Esophagus (tissue), 2 donors: ENCODE measurements around the gene SLC39A13. TPM values are rescaled to one million over a fixed set of nuclear protein-coding genes. Genes with fewer than 3 reads are reported as not detected.

Experiments
- H3K27ac ChIP-seq, 2 donors: one replicate each; pipeline ENCODE4 v1.5.1; 2013; ENCODE audit warnings: low read depth in 2 of 2, mild to moderate bottlenecking in 2 of 2, inconsistent platforms in 1 of 2, low read length in 1 of 2, moderate library complexity in 1 of 2
- H3K27me3 ChIP-seq, 2 donors: one replicate each; pipeline ENCODE4 v1.6.1; 2013; ENCODE audit warnings: low read length in 2 of 2, control low read depth in 1 of 2, mild to moderate bottlenecking in 1 of 2; ENCODE audit not compliant: insufficient read depth in 2 of 2, control insufficient read depth in 1 of 2
- H3K36me3 ChIP-seq, 2 donors: one replicate each; pipeline ENCODE4 v1.6.1; 2013; ENCODE audit warnings: low read length in 1 of 2; ENCODE audit not compliant: control insufficient read depth in 2 of 2, insufficient read depth in 2 of 2
- H3K4me1 ChIP-seq, 2 donors: one replicate each; pipeline ENCODE4 v1.6.1; 2013; ENCODE audit warnings: low read length in 1 of 2; ENCODE audit not compliant: control insufficient read depth in 2 of 2, insufficient read depth in 2 of 2
- H3K4me3 ChIP-seq, 2 donors: one replicate each; pipeline ENCODE4 v1.5.1; 2013; ENCODE audit warnings: low read length in 2 of 2, mild to moderate bottlenecking in 2 of 2, low read depth in 1 of 2, moderate library complexity in 1 of 2
- H3K9me3 ChIP-seq, 2 donors: one replicate each; pipeline ENCODE4 v1.6.1; 2013; ENCODE audit warnings: mild to moderate bottlenecking in 2 of 2, low read depth in 1 of 2, low read length in 1 of 2, moderate library complexity in 1 of 2; ENCODE audit not compliant: control insufficient read depth in 2 of 2, insufficient read depth in 1 of 2
- WGBS, 2 donors: extraction: QIAGEN DNeasy Blood & Tissue Kit; methylation state at CpG; one replicate each; pipeline ENCODE4 v1.1.7; 2013; 5-methylcytosine and 5-hydroxymethylcytosine counted together
- polyA plus RNA-seq, 2 donors: library from polyadenylated mRNA; stranded (reverse); fragments of 200-250 nt; gene quantifications; one replicate each; pipeline ENCODE4 v1.2.3, GENCODE V29; 2013
- donor health status: healthy with polysubstance abuse.
- donor health status: Bipolar disorder and iron deficiency.

SLC39A13 gene
- polyA plus RNA-seq, 2 donors: 14.3 to 21.1 TPM

GRCh38 chr11:47379317-47379716, 29.1 kb upstream of the SLC39A13 start:
- 82 to 89% methylated on average over 2 of the region's 2 CpGs for WGBS, 2 donors
- Histone ChIP-seq H3K9me3 (no peaks in the 10 kb centered on the region), H3K4me1 (peaks cover 3 to 7% of the 10 kb centered on the region in 2 donors), H3K36me3 (no peaks in the 10 kb centered on the region), H3K4me3 (no peak overlapping the region), H3K27ac (no peak overlapping the region), H3K27me3 (no peaks in the 10 kb centered on the region)

- H3K27ac ChIP-seq: no peak overlapping the region
- no peak overlapping the region for H3K4me3 ChIP-seq
- 95 to 100% methylated on average over 2 of the region's 2 CpGs for WGBS, 2 donors
- no peaks in the 10 kb centered on the region for H3K27me3 ChIP-seq
- peaks cover 3 to 7% of the 10 kb centered on the region in 2 donors for H3K4me1 ChIP-seq
- H3K36me3 ChIP-seq: no peaks in the 10 kb centered on the region
- H3K9me3 ChIP-seq: no peaks in the 10 kb centered on the region
These were observed 28.3 kb upstream of the SLC39A13 start for GRCh38 chr11:47380078-47380477.

- peaks cover 0 to 4% of the 10 kb centered on the region in 2 donors for H3K4me1 ChIP-seq
- H3K9me3 ChIP-seq: no peaks in the 10 kb centered on the region
- no peaks in the 10 kb centered on the region for H3K27me3 ChIP-seq
- 66 to 75% methylated on average over 4 of the region's 4 CpGs for WGBS, 2 donors
- no peaks in the 10 kb centered on the region for H3K36me3 ChIP-seq
- H3K27ac ChIP-seq: no peak overlapping the region
- no peak overlapping the region for H3K4me3 ChIP-seq
These were observed 25.3 kb upstream of the SLC39A13 start for GRCh38 chr11:47383071-47383470.

DNA sequence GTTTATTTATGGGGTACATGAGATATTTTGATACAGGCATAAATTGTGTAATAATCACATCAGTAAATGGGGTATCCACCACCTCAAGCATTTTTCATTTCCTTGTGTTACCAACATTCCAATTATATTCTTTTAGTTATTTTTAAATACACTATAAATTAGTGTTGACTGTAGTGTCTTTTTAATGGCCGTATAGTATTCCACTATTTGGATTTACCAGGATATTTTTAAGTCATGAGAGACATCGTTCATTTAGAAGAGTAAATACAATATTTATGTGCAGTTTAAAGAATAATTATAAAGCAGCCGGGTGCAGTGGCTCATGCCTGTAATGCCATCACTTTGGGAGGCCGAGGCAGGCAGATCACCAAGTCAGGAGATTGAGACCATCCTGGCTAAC, 23.9 kb upstream of the SLC39A13 start:
- H3K9me3 ChIP-seq: no peaks in the 10 kb centered on the region
- no peaks in the 10 kb centered on the region for H3K36me3 ChIP-seq
- no peak overlapping the region for H3K4me3 ChIP-seq
- no peak overlapping the region for H3K27ac ChIP-seq
- peaks cover 1 to 12% of the 10 kb centered on the region in 2 donors for H3K4me1 ChIP-seq
- WGBS, 2 donors: 95 to 97% methylated on average over 4 of the region's 4 CpGs
- H3K27me3 ChIP-seq: no peaks in the 10 kb centered on the region

DNA sequence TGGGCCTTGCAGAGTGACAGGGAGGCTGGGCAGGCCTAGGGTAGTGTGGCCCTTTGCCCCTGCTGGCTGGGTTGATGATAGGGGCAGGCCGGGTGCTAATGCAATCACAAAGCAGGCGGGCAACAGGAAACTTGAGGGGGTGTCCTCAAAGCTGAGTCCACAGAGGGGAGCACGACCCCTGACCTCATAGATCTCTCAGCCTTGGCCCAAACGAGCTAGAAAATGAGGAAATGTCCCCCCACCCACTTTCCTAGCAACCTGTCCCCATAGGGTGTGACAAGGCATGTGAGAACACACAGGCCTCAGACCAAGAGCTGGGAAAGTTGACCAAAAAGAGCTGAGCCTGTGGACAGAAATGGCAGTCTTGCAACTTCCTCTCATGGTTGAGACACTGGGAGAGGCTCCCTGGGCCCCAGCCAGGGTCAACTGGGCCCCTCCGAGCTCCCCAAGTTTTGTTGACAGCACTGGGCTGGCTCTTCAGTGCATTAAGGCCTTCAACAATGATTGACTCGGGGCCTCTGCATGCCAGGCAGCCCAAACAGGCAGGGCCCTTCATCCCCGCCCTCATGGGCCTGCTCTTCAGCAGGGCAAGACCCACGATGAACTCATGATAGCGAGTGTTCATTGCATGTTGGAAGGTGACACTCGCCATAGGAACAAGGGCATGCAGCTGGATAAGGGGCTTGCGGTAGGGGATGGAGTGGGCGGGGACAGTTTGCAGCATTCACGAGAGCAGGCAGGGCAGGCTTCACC, 20.3 kb upstream of the SLC39A13 start:
- Histone ChIP-seq H3K27ac (peak overlapping the region; percentile 86 to 87), H3K27me3 (no peaks in the 10 kb centered on the region), H3K4me3 (no peak overlapping the region), H3K36me3 (no peaks in the 10 kb centered on the region), H3K4me1 (peaks cover 2 to 15% of the 10 kb centered on the region in 2 donors), H3K9me3 (no peaks in the 10 kb centered on the region)
- WGBS, 2 donors: 51 to 69% methylated on average over 13 of the region's 13 CpGs

DNA sequence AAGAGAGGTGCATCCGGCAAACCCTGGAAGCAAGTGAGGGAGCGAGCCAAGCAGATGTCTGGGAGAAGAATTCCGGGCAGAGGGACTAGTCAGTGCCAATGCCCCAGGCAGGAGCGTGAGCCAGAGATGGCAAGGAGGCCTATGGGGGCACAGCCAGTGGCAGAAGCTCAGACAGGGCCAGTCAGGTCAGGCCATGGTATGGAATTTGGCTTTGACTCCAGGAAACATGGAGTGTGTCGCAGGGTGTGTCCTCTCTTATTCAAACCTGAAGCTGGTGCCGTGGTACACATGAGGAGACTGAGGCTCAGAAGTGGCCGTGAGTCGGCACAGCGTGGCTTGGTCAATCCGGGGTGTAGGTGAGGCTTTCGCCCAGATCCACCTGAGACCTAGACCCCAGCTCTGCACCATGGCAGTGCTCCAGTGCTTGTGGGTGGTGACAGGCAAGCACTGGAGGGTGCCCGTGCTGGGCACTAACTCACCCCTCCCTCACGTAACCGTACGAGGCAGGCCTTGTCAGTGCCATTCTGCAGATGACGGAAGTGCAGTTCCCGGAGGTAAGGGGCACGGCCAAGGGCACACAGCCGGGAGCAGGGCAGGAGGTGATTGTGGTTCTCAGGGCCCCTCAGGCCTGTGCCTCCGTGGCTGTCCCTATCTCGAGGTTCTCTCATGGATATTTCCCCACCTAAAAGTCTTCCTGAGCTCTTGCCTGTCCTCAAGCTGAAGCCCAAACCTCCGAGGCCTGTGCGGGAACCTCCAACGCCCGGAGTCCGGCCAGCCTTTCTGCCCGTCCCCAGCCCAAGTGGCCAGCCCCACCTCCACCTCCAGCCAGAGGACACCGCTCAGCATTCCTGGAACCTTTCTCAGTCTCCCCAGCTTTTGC, 19.5 kb upstream of the SLC39A13 start:
- H3K27me3 ChIP-seq: no peaks in the 10 kb centered on the region
- no peaks in the 10 kb centered on the region for H3K36me3 ChIP-seq
- no peak overlapping the region for H3K4me3 ChIP-seq
- peaks cover 2 to 15% of the 10 kb centered on the region in 2 donors for H3K4me1 ChIP-seq
- no peaks in the 10 kb centered on the region for H3K9me3 ChIP-seq
- 49 to 72% methylated on average over 28 of the region's 28 CpGs for WGBS, 2 donors
- peak overlapping the region; percentile 86 to 87 for H3K27ac ChIP-seq

DNA sequence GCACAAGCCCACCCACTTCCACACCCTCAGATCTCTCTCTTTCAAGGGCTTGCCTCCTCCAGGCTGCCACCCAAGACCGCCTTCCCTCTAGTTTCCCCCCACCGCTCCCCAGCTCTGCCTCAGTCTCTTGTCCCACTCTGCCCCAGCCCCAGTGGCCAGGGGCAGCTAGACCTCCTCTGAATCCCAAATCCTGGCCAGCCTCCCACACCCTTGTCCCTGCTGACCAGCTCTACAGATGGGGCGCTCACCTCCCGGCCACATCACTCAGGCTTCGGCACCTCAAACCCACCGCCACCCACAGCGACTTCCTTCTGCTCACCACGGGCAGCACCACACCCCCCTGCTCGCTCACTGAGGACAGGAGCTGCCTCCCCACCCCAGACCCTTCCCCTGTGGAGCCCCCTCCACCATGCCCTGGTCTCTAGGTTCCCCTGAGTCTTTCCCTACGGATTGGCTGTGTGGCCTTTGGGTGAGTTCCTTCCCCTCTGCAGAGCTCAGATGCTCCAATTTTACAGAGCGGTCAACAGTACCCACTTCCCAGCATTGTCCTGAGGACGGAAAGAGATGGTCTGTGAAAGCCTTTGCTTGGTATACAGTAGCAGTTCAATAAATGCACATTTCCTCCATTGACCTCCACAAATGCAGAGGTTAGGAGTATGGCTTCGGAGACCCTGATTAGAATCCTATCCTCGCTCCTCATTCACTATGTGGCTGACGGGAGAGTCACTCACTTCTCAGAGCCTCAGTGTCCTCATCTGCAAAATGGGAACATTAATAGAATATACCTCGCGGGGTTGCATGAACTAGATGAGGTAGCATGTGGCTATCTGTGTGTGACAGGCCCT, 18.6 kb upstream of the SLC39A13 start:
- WGBS, 2 donors: 78 to 85% methylated on average over 17 of the region's 17 CpGs
- Histone ChIP-seq H3K9me3 (no peaks in the 10 kb centered on the region), H3K27me3 (no peaks in the 10 kb centered on the region), H3K27ac (peak overlapping the region; percentile 86 to 87), H3K36me3 (no peaks in the 10 kb centered on the region), H3K4me3 (no peak overlapping the region), H3K4me1 (peaks cover 2 to 17% of the 10 kb centered on the region in 2 donors)

DNA sequence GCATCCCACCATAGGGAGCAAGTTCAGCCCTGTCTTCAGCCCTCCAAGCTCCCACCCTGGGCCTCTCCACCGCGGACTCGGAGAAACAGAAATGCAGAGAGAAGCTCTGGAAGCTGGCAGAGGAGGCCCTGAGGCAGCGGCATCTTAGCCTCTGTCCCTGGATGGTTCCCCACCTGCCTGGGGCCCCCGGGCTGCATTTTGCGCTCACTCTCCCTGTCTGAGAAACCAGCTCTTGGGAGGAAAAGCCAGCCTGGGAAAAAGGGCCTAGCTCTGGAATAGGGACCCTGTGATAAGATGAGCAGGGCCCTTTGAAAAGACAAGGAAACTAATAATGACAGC, 18.0 kb upstream of the SLC39A13 start:
- Histone ChIP-seq H3K27ac (no peak overlapping the region), H3K27me3 (no peaks in the 10 kb centered on the region), H3K4me3 (no peak overlapping the region), H3K4me1 (peaks cover 2 to 17% of the 10 kb centered on the region in 2 donors), H3K9me3 (no peaks in the 10 kb centered on the region), H3K36me3 (no peaks in the 10 kb centered on the region)
- 93 to 95% methylated on average over 6 of the region's 6 CpGs for WGBS, 2 donors

GRCh38 chr11:47391077-47391583, 17.3 kb upstream of the SLC39A13 start:
- Histone ChIP-seq H3K9me3 (no peaks in the 10 kb centered on the region), H3K27me3 (no peaks in the 10 kb centered on the region), H3K4me1 (peaks cover 2 to 17% of the 10 kb centered on the region in 2 donors), H3K4me3 (no peak overlapping the region), H3K27ac (no peak overlapping the region), H3K36me3 (no peaks in the 10 kb centered on the region)
- 84% methylated on average over 11 of the region's 11 CpGs for WGBS, 2 donors
